HCT116 (cell line): Measurements from ENCODE around the gene CCDC9B. TPM values are rescaled to one million over a fixed set of nuclear protein-coding genes. Genes with fewer than 3 reads are reported as not detected.

Experiments
- ATAC-seq: fragments of 200-7000 bp; cut with Tn5 transposase; 2 replicates; pipeline ENCODE4 v1.9.1; 2020; ENCODE audit warnings: mild to moderate bottlenecking, moderate library complexity
- BruUV-seq: library from RNA; stranded (reverse); fragments of 400-500 nt; replicated peaks from 2 replicates; lab custom pipeline; 2021; lab: Mats Ljungman, UMichigan
- CTCF ChIA-PET: fragments of 300-600 bp; sonication (Branson Sonifier 250); formaldehyde crosslinking; loops from one replicate; lab custom pipeline; 2021; ENCODE audit warnings: antibody characterized with exemption; lab: Charles Lee
- POLR2A ChIA-PET: fragments of 300-600, 350-600 bp; sonication (Branson Sonifier 250); formaldehyde crosslinking; loops from one replicate; lab custom pipeline; 2021; ENCODE audit warnings: antibody characterized with exemption; lab: Charles Lee
- RAD21 ChIA-PET, 2 experiments: fragments of 300-600 bp; sonication (Branson Sonifier 250); formaldehyde crosslinking; loops; one replicate each; lab custom pipeline; 2023; ENCODE audit warnings: low total read pairs in 2 of 2; ENCODE audit not compliant: uncharacterized antibody in 2 of 2, unreplicated experiment in 2 of 2, low non-redundant PET in 1 of 2; lab: Charles Lee
- DNase-seq: peaks from one replicate; pipeline ENCODE4 v3.0.0-alpha.2; 2010; ENCODE audit warnings: low read depth, low spot score
- H2AFZ ChIP-seq: fragments of 200-600 bp; shearing (Covaris generic), sonication (generic); 2 replicates; pipeline ENCODE4 v1.6.1; 2017; ENCODE audit warnings: low read depth, mixed run types, mixed read lengths, antibody characterized with exemption, low read length; ENCODE audit not compliant: poor library complexity, severe bottlenecking
- H3K27ac ChIP-seq: 2 replicates; pipeline ENCODE4 v1.5.1; 2012; ENCODE audit warnings: low read depth, low read length
- H3K27me3 ChIP-seq: fragments of 200-600 bp; sonication (generic); 2 replicates; pipeline ENCODE4 v1.6.1; 2016; ENCODE audit warnings: mixed run types, low read length, mixed read lengths; ENCODE audit not compliant: insufficient read depth
- H3K36me3 ChIP-seq, 2 experiments: fragments of 200-500 bp in 1 of 2; fragments of 200-600 bp in 1 of 2; sonication (Bioruptor generic) in 1 of 2; sonication (generic) in 1 of 2; 2 replicates each; pipeline versions ENCODE4 v1.5.1 to v1.6.1; 2014 to 2016; ENCODE audit warnings: low read length in 2 of 2, inconsistent platforms in 1 of 2, mixed read lengths in 1 of 2, mixed run types in 1 of 2; ENCODE audit not compliant: insufficient read depth in 2 of 2, control insufficient read depth in 1 of 2
- H3K4me1 ChIP-seq, 2 experiments: fragments of 200-600 bp in 1 of 2; sonication (generic) in 1 of 2; 2 replicates each; pipeline versions ENCODE4 v1.5.1 to v1.6.1; 2012 to 2017; ENCODE audit warnings: low read length in 2 of 2, inconsistent platforms in 1 of 2, mild to moderate bottlenecking in 1 of 2, mixed read lengths in 1 of 2, mixed run types in 1 of 2, moderate library complexity in 1 of 2; ENCODE audit not compliant: insufficient read depth in 2 of 2, control insufficient read depth in 1 of 2
- H3K4me2 ChIP-seq: fragments of 200-600 bp; sonication (generic); 2 replicates; pipeline ENCODE4 v1.6.1; 2017; ENCODE audit warnings: mixed run types, low read length, mixed read lengths
- H3K4me3 ChIP-seq, 2 experiments: fragments of 200-600 bp in 1 of 2; sonication (generic) in 1 of 2; replicated peaks in 1 of 2; 2 replicates each; pipeline ENCODE4 v1.5.1; 2011 to 2016; ENCODE audit warnings: low read length in 2 of 2, control low read depth in 1 of 2, low read depth in 1 of 2, mild to moderate bottlenecking in 1 of 2, mixed read lengths in 1 of 2, mixed run types in 1 of 2
- H3K79me2 ChIP-seq: fragments of 200-600 bp; sonication (generic); 2 replicates; pipeline ENCODE4 v1.6.1; 2017; ENCODE audit warnings: mild to moderate bottlenecking, mixed run types, low read length, moderate library complexity, mixed read lengths; ENCODE audit not compliant: insufficient read depth
- H3K9ac ChIP-seq: fragments of 200-600 bp; sonication (generic); 2 replicates; pipeline ENCODE4 v1.6.1; 2016; ENCODE audit warnings: low read length, mixed read lengths
- H3K9me2 ChIP-seq: fragments of 200-600 bp; sonication (generic), shearing (Covaris generic); 2 replicates; pipeline ENCODE4 v1.6.1; 2017; ENCODE audit warnings: mixed run types, mild to moderate bottlenecking, moderate library complexity; ENCODE audit not compliant: insufficient read depth
- H3K9me3 ChIP-seq, 2 experiments: fragments of 200-500 bp in 1 of 2; fragments of 200-600 bp in 1 of 2; sonication (Bioruptor generic) in 1 of 2; sonication (generic) in 1 of 2; 2 replicates each; pipeline ENCODE4 v1.6.1; 2014 to 2017; ENCODE audit warnings: low read length in 2 of 2, mixed read lengths in 2 of 2, inconsistent platforms in 1 of 2, low read depth in 1 of 2, mild to moderate bottlenecking in 1 of 2, mixed run types in 1 of 2, moderate library complexity in 1 of 2; ENCODE audit not compliant: control insufficient read depth in 1 of 2, insufficient read depth in 1 of 2
- H4K20me1 ChIP-seq: fragments of 200-600 bp; sonication (generic), shearing (Covaris generic); 2 replicates; pipeline ENCODE4 v1.6.1; 2017; ENCODE audit warnings: mixed run types, mild to moderate bottlenecking, moderate library complexity; ENCODE audit not compliant: insufficient read depth
- JUND ChIP-seq: IDR thresholded peaks from 2 replicates; pipeline ENCODE4 v1.6.1; 2012
- SP1 ChIP-seq: IDR thresholded peaks from 2 replicates; pipeline ENCODE4 v1.6.1; 2012; ENCODE audit warnings: low read depth
- ZNF274 ChIP-seq: fragments of 200-500 bp; sonication (Bioruptor generic); IDR thresholded peaks from 2 replicates; pipeline ENCODE4 v1.6.1; 2014; ENCODE audit warnings: mild to moderate bottlenecking, low read depth, low read length, inconsistent platforms
- intact Hi-C: fragments of 100-400 bp; cut with micrococcal nuclease; formaldehyde crosslinking; loops from 2 replicates; pipeline ENCODE4 v1.10.0; 2022
- total RNA-seq: library from RNA; stranded (reverse); gene quantifications from one replicate; pipeline ENCODE4 v1.2.1, GENCODE V29; 2021; ENCODE audit not compliant: unreplicated experiment
- TF ChIP-seq, protein P1 (sequence below), 3 experiments: fragments of 200-600 bp in 1 of 3; sonication (generic) in 1 of 3; IDR thresholded peaks in 2 of 3; conservative IDR thresholded peaks in 1 of 3; 2 replicates each; pipeline ENCODE4 v1.5.1; 2012 to 2017; ENCODE audit warnings: low read depth in 2 of 3, low read length in 2 of 3, antibody characterized with exemption in 1 of 3, borderline replicate concordance in 1 of 3, control low read depth in 1 of 3, mild to moderate bottlenecking in 1 of 3, mixed read lengths in 1 of 3, mixed run types in 1 of 3, moderate library complexity in 1 of 3; ENCODE audit not compliant: insufficient read depth in 1 of 3

CCDC9B gene
- total RNA-seq, 1 experiment from 2014 or later = 15.6 TPM

DNA sequence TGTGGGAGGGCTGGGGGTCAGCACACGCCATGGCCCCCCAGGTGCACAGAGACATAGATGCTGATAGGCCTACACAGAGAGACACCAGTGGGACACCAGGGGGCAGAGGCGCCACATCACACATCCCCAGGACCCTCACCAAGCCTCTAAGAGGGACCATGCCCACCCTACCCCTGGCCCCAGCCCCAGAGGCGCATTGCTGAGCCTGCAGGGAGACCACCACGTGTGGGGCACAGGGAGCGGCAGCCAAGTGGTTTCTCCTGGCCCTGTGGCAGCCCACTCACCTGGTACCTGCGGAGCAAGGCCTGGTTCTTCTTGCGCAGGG, 1.2 kb downstream of the CCDC9B start:
- Histone ChIP-seq H3K9me3 (no peaks in the 10 kb centered on the region), H3K4me3 (peak overlapping the region; percentile 57 to 60), H2AFZ (no peak overlapping the region), H3K79me2 (peaks cover 5% of the 10 kb centered on the region; the same call in 1 of the 2 replicates), H4K20me1 (no peaks in the 10 kb centered on the region), H3K4me1 (peaks cover 41 to 62% of the 10 kb centered on the region in 2 experiments), H3K9me2 (no peaks in the 10 kb centered on the region), H3K27ac (peak overlapping the region; percentile 92), H3K36me3 (peaks cover 0 to 7% of the 10 kb centered on the region in 2 experiments; a peak in 1 of 4 replicates), H3K4me2 (peak overlapping the region; percentile 87), H3K9ac (peak overlapping the region; percentile 76), H3K27me3 (no peaks in the 10 kb centered on the region)
- intact Hi-C loops = no loop called here
- BruUV-seq = no TSS peak
- TF ChIP-seq JUND (no peak), SP1 (no peak), ZNF274 (no peak)
- TF ChIP-seq, protein P1, sequence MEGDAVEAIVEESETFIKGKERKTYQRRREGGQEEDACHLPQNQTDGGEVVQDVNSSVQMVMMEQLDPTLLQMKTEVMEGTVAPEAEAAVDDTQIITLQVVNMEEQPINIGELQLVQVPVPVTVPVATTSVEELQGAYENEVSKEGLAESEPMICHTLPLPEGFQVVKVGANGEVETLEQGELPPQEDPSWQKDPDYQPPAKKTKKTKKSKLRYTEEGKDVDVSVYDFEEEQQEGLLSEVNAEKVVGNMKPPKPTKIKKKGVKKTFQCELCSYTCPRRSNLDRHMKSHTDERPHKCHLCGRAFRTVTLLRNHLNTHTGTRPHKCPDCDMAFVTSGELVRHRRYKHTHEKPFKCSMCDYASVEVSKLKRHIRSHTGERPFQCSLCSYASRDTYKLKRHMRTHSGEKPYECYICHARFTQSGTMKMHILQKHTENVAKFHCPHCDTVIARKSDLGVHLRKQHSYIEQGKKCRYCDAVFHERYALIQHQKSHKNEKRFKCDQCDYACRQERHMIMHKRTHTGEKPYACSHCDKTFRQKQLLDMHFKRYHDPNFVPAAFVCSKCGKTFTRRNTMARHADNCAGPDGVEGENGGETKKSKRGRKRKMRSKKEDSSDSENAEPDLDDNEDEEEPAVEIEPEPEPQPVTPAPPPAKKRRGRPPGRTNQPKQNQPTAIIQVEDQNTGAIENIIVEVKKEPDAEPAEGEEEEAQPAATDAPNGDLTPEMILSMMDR (IDR thresholded peaks at IDR 0.05 in 2 of 3, conservative IDR thresholded peaks at IDR 0.05 in 1 of 3; ENCODE audit: borderline replicate concordance in 1 of 3, insufficient read depth in 1 of 3, low read depth in 2 of 3, low read length in 2 of 3) = peak in 2 of 3 experiments; percentile 44 to 51; a peak in 3 of 6 replicates
- RAD21 ChIA-PET = interaction anchor here (0.7 to 1.7 kb wide), 6 partner anchors 28 to 82 kb away, joined by 3 to 7 read pairs (median 4); no protein-coding TSS in a partner anchor
- CTCF ChIA-PET = interaction anchor here (0.7 to 5.2 kb wide), 18 partner anchors 11 to 554 kb away, joined by 3 to 55 read pairs (median 4); partner anchors contain the start of genes INAFM2, IVD and VPS18
- ATAC-seq (peak; percentile 21), DNase-seq (no peak)
- POLR2A ChIA-PET = interaction anchor here (0.7 to 3.4 kb wide), 7 partner anchors 13 to 66 kb away, joined by 3 to 11 read pairs (median 4); partner anchors contain the start of genes INAFM2 and IVD
